Measurements from ENCODE around the gene UMAD1. TPM values are rescaled to one million over a fixed set of nuclear protein-coding genes. Genes with fewer than 3 reads are reported as not detected.

Gene UMAD1
- total RNA-seq, 4 donors from 2014 or later, result 6.1 to 11.2 (median 9.3) TPM

DNA sequence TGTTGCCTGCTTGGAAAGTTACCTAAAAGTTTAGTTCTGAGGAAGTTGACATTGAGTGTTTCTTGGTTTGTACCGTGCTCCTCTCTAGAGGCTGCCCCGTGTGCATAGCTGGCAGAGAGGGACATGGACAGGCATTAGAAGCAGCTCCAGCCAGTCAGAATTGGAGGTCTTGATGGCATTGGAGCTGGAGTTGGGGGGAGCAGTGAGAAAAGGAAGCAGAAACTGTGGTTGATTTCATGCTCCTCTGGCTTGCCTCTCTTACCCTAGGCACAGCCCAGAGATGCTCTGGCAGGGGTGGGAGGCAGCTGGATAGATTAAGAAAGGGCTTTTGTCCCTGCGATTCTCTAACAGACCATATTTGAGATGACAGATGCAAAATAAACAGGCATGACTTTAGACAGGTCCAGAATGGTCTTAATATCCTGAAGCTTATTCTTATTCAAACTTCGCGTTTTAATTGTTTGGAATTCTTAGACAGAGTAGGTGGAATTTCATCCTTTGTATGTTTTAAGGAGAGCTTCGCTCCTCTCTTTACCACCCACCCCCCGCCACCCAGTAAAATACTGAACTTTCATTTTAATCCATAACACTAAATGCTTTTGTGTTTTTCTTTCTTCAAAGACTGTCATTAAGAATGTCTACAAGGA is 254.6 kb downstream of the UMAD1 start:
- Histone ChIP-seq H3K4me1 (no peaks in the 10 kb centered on the region), H3K36me3 (peaks cover 0 to 4% (median 0%) of the 10 kb centered on the region in 4 donors), H3K27me3 (no peaks in the 10 kb centered on the region), H3K4me3 (no peak overlapping the region), H3K27ac (replicated peaks in 1 of 4) (no peak overlapping the region), H3K9me3 (no peaks in the 10 kb centered on the region)
- intact Hi-C loops (cut with DNase I), result no loop called here
- TF ChIP-seq EP300 (IDR thresholded peaks at IDR 0.05), result no peak
- TF ChIP-seq POLR2A (IDR thresholded peaks at IDR 0.05; ENCODE audit: low read depth), result no peak
- TF ChIP-seq, protein P1, sequence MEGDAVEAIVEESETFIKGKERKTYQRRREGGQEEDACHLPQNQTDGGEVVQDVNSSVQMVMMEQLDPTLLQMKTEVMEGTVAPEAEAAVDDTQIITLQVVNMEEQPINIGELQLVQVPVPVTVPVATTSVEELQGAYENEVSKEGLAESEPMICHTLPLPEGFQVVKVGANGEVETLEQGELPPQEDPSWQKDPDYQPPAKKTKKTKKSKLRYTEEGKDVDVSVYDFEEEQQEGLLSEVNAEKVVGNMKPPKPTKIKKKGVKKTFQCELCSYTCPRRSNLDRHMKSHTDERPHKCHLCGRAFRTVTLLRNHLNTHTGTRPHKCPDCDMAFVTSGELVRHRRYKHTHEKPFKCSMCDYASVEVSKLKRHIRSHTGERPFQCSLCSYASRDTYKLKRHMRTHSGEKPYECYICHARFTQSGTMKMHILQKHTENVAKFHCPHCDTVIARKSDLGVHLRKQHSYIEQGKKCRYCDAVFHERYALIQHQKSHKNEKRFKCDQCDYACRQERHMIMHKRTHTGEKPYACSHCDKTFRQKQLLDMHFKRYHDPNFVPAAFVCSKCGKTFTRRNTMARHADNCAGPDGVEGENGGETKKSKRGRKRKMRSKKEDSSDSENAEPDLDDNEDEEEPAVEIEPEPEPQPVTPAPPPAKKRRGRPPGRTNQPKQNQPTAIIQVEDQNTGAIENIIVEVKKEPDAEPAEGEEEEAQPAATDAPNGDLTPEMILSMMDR (IDR thresholded peaks at IDR 0.05), result no peak
- no peak for TF ChIP-seq POLR2AphosphoS5 (IDR thresholded peaks at IDR 0.05)
- no peak for DNase-seq (ENCODE audit: extremely low spot score)
- 61% methylated on average over 7 of the region's 7 CpGs for WGBS

DNA sequence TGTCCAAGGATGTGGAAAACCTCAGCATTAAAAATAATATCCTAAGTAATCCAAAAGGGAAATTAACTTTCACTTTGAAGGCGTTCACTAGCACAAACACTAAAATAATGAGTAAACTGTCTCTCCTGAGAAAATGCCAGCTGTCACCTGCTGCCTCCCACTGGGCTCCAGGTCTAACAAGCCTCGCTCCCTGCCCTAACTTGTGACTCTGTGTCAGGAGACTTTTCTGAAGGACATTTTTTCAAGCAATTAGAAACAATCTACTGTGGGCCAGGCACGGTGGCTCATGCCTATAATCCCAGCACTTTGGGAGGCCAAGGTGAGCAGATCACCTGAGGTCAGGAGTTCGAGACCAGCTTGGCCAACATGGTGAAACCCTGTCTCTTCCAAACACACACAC is 255.2 kb downstream of the UMAD1 start:
- Histone ChIP-seq H3K27ac (replicated peaks in 1 of 4) (no peak overlapping the region), H3K27me3 (no peaks in the 10 kb centered on the region), H3K4me3 (no peak overlapping the region), H3K9me3 (no peaks in the 10 kb centered on the region), H3K4me1 (no peaks in the 10 kb centered on the region), H3K36me3 (no peaks in the 10 kb centered on the region)
- TF ChIP-seq EP300 (IDR thresholded peaks at IDR 0.05), result no peak
- TF ChIP-seq, protein P1 (IDR thresholded peaks at IDR 0.05), result no peak
- TF ChIP-seq POLR2AphosphoS5 (IDR thresholded peaks at IDR 0.05), result no peak
- no peak for TF ChIP-seq POLR2A (IDR thresholded peaks at IDR 0.05; ENCODE audit: low read depth)
- WGBS, result 76% methylated on average over 3 of the region's 4 CpGs
- DNase-seq (ENCODE audit: extremely low spot score), result no peak
- intact Hi-C loops (cut with DNase I), result no loop called here

DNA sequence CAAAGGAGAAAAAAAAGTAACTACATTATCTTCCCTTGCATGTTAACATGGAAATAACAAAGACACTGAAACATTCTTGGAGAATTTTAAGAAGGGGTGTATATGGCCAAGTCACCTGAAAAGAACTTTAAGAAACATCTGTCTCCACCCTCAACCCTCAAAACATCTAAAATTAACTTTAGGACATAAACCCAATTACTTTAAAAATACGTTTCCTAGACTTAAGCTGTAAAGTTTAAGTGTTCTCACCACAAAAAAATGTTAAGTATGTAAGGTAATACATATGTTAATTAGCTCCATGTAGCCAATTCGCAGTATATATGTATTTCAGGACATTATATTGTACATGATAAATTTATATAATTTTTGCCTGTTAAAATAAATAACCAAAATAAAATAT is 257.0 kb downstream of the UMAD1 start:
- 90% methylated on average over 2 of the region's 2 CpGs for WGBS
- Histone ChIP-seq H3K4me1 (no peaks in the 10 kb centered on the region), H3K27ac (replicated peaks in 1 of 4) (no peak overlapping the region), H3K9me3 (no peaks in the 10 kb centered on the region), H3K4me3 (no peak overlapping the region), H3K36me3 (no peaks in the 10 kb centered on the region), H3K27me3 (no peaks in the 10 kb centered on the region)
- intact Hi-C loops (cut with DNase I), result no loop called here
- DNase-seq (ENCODE audit: extremely low spot score), result no peak
- TF ChIP-seq POLR2A (IDR thresholded peaks at IDR 0.05; ENCODE audit: low read depth), result no peak
- TF ChIP-seq, protein P1 (IDR thresholded peaks at IDR 0.05), result no peak
- TF ChIP-seq POLR2AphosphoS5 (IDR thresholded peaks at IDR 0.05), result no peak

DNA sequence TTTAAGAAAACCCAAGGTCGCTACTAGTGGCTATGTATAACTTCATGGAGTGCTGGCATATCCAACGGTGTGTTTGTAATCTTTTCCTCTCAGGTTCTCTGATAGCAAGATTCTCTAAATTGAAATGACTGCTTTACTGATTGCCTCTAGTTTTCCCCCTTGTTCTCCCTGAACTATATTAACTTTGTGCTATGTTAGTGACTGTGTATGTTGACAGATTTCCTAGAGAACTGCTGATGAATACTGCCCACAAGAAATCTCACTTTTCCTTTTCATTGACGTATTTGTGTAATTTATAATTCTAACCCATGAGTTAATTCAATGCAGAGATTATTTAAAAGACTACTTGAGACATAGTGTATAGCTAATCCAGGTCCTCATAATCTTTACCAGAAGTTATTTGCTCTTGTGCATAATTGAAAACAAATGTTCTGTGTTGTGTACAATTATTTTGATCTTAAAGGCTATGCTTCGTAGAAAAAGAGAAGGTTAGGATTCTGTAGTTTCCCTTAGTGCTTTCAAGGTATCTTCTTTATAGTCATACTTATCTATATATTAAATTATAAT is 257.5 kb downstream of the UMAD1 start:
- intact Hi-C loops (cut with DNase I), result no loop called here
- H3K9me3 ChIP-seq, result no peaks in the 10 kb centered on the region
- H3K4me3 ChIP-seq, result no peak overlapping the region
- no peak overlapping the region for H3K27ac ChIP-seq (replicated peaks in 1 of 4)
- no peaks in the 10 kb centered on the region for H3K36me3 ChIP-seq
- no peak for DNase-seq (ENCODE audit: extremely low spot score)
- 55% methylated on average over 4 of the region's 4 CpGs for WGBS
- H3K4me1 ChIP-seq, result no peaks in the 10 kb centered on the region
- TF ChIP-seq POLR2A (IDR thresholded peaks at IDR 0.05; ENCODE audit: low read depth) (no peak), EP300 (IDR thresholded peaks at IDR 0.05) (no peak), POLR2AphosphoS5 (IDR thresholded peaks at IDR 0.05) (no peak)
- TF ChIP-seq, protein P1 (IDR thresholded peaks at IDR 0.05), result no peak
- H3K27me3 ChIP-seq, result no peaks in the 10 kb centered on the region

DNA sequence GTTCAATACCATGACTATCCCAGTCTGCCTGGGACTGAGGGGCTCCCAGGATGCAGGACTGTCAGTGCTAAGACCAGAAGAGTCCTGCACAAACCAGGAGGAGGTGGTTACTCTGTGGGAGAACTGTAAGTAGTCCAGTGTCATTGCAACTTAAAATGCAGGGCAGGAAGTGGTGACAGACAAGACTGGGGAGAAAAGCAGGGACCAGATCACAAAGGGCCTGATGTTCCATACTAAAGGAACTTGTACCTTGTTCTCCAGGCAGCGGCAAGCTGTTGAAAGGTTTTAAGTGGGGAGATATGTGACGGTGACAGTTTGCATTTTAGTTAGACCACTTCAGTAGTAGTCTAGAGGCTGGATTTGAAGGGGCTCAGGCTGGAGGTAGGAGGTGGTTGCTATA is 262.3 kb downstream of the UMAD1 start:
- H3K27ac ChIP-seq (replicated peaks in 1 of 4), result no peak overlapping the region
- H3K27me3 ChIP-seq, result no peaks in the 10 kb centered on the region
- no peaks in the 10 kb centered on the region for H3K36me3 ChIP-seq
- no peaks in the 10 kb centered on the region for H3K4me1 ChIP-seq
- no peaks in the 10 kb centered on the region for H3K9me3 ChIP-seq
- no peak for DNase-seq (ENCODE audit: extremely low spot score)
- H3K4me3 ChIP-seq, result no peak overlapping the region
- WGBS, result 89% methylated on average over 2 of the region's 2 CpGs
- intact Hi-C loops (cut with DNase I), result no loop called here
- TF ChIP-seq POLR2AphosphoS5 (IDR thresholded peaks at IDR 0.05) (no peak), POLR2A (IDR thresholded peaks at IDR 0.05; ENCODE audit: low read depth) (no peak), EP300 (IDR thresholded peaks at IDR 0.05) (no peak)
- TF ChIP-seq, protein P1 (IDR thresholded peaks at IDR 0.05), result no peak
